MM.1S (cell line): ENCODE data around the gene TRDN.

Experiments
- DNase-seq: peaks from one replicate; pipeline ENCODE4 v3.0.0-alpha.2; 2015
- H2AFZ ChIP-seq: fragments of 300-600 bp; sonication (generic); 2 replicates; pipeline ENCODE4 v1.6.0; 2016; ENCODE audit warnings: antibody characterized with exemption, low read length
- H3F3A ChIP-seq: fragments of 300-600 bp; sonication (generic); 2 replicates; pipeline ENCODE4 v1.6.1; 2016; ENCODE audit warnings: mild to moderate bottlenecking, antibody characterized with exemption, low read length, moderate library complexity, mixed read lengths; ENCODE audit not compliant: insufficient read depth
- H3K27ac ChIP-seq: fragments of 300-600 bp; sonication (generic); 2 replicates; pipeline ENCODE4 v1.5.1; 2016; ENCODE audit warnings: mild to moderate bottlenecking, low read length
- H3K27me3 ChIP-seq: fragments of 300-600 bp; sonication (generic); replicated peaks from 2 replicates; pipeline ENCODE4 v1.6.0; 2016; ENCODE audit warnings: low read length; ENCODE audit not compliant: insufficient read depth
- H3K36me3 ChIP-seq: fragments of 300-600 bp; sonication (generic); replicated peaks from 2 replicates; pipeline ENCODE4 v1.6.1; 2016; ENCODE audit warnings: mild to moderate bottlenecking, low read length, mixed read lengths; ENCODE audit not compliant: insufficient read depth
- H3K4me1 ChIP-seq: fragments of 300-600 bp; sonication (generic); 2 replicates; pipeline ENCODE4 v1.6.1; 2016; ENCODE audit warnings: low read length, mixed read lengths
- H3K4me2 ChIP-seq: fragments of 300-600 bp; sonication (generic); 2 replicates; pipeline ENCODE4 v1.6.0; 2016; ENCODE audit warnings: low read depth, low read length
- H3K4me3 ChIP-seq: fragments of 300-600 bp; sonication (generic); 2 replicates; pipeline ENCODE4 v1.5.1; 2016; ENCODE audit warnings: low read length, mixed read lengths
- H3K79me2 ChIP-seq: fragments of 300-600 bp; sonication (generic); 2 replicates; pipeline ENCODE4 v1.6.1; 2016; ENCODE audit warnings: mixed run types, low read length, mixed read lengths
- H3K9ac ChIP-seq: fragments of 300-600 bp; sonication (generic); 2 replicates; pipeline ENCODE4 v1.6.1; 2016; ENCODE audit warnings: low read length, mixed read lengths
- H3K9me2 ChIP-seq: fragments of 300-600 bp; sonication (generic); replicated peaks from 2 replicates; pipeline ENCODE4 v1.6.1; 2016; ENCODE audit warnings: mild to moderate bottlenecking, low read length, mixed read lengths; ENCODE audit not compliant: insufficient read depth
- H3K9me3 ChIP-seq: fragments of 300-600 bp; sonication (generic); replicated peaks from 2 replicates; pipeline ENCODE4 v1.6.1; 2016; ENCODE audit warnings: mild to moderate bottlenecking, low read length, mixed read lengths; ENCODE audit not compliant: insufficient read depth
- H4K20me1 ChIP-seq: fragments of 300-600 bp; sonication (generic); 2 replicates; pipeline ENCODE4 v1.6.1; 2016; ENCODE audit warnings: mild to moderate bottlenecking, low read length, moderate library complexity, mixed read lengths; ENCODE audit not compliant: insufficient read depth
- EZH2 ChIP-seq: fragments of 300-600 bp; sonication (generic); optimal IDR thresholded peaks from 2 replicates; pipeline ENCODE3; 2017; ENCODE audit warnings: low read depth, mild to moderate bottlenecking, antibody characterized with exemption, low read length, mixed read lengths
- EZH2phosphoT487 ChIP-seq: fragments of 300-600 bp; sonication (generic); IDR thresholded peaks from 2 replicates; pipeline ENCODE4 v1.6.1; 2018; ENCODE audit warnings: antibody characterized with exemption, low read length
- TF ChIP-seq, protein P1 (sequence below): fragments of 300-600 bp; sonication (generic); IDR thresholded peaks from 2 replicates; pipeline ENCODE4 v1.5.1; 2016; ENCODE audit warnings: antibody characterized with exemption, low read length, mixed read lengths

The TRDN gene

GRCh38 chr6:123467392-123467791, 169.4 kb downstream of the TRDN start:
- Histone ChIP-seq H3K36me3 (no peaks in the 10 kb centered on the region), H3K27ac (no peak overlapping the region), H3K4me2 (no peak overlapping the region), H3K9me2 (no peaks in the 10 kb centered on the region), H3K4me1 (no peaks in the 10 kb centered on the region), H3K4me3 (no peak overlapping the region), H3K79me2 (no peaks in the 10 kb centered on the region), H3K9ac (no peak overlapping the region), H3K9me3 (no peaks in the 10 kb centered on the region), H3K27me3 (no peaks in the 10 kb centered on the region), H3F3A (no peaks in the 10 kb centered on the region), H2AFZ (no peak overlapping the region), H4K20me1 (no peaks in the 10 kb centered on the region)
- TF ChIP-seq EZH2phosphoT487 (no peak), EZH2 (no peak)
- TF ChIP-seq, protein P1, sequence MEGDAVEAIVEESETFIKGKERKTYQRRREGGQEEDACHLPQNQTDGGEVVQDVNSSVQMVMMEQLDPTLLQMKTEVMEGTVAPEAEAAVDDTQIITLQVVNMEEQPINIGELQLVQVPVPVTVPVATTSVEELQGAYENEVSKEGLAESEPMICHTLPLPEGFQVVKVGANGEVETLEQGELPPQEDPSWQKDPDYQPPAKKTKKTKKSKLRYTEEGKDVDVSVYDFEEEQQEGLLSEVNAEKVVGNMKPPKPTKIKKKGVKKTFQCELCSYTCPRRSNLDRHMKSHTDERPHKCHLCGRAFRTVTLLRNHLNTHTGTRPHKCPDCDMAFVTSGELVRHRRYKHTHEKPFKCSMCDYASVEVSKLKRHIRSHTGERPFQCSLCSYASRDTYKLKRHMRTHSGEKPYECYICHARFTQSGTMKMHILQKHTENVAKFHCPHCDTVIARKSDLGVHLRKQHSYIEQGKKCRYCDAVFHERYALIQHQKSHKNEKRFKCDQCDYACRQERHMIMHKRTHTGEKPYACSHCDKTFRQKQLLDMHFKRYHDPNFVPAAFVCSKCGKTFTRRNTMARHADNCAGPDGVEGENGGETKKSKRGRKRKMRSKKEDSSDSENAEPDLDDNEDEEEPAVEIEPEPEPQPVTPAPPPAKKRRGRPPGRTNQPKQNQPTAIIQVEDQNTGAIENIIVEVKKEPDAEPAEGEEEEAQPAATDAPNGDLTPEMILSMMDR, result no peak
- no peak for DNase-seq

- no peak overlapping the region for H3K4me2 ChIP-seq
- no peak overlapping the region for H3K4me3 ChIP-seq
- no peaks in the 10 kb centered on the region for H3K27me3 ChIP-seq
- no peaks in the 10 kb centered on the region for H3K79me2 ChIP-seq
- no peaks in the 10 kb centered on the region for H3K9me2 ChIP-seq
- DNase-seq, result no peak
- H3F3A ChIP-seq, result no peaks in the 10 kb centered on the region
- no peak overlapping the region for H3K27ac ChIP-seq
- no peaks in the 10 kb centered on the region for H3K36me3 ChIP-seq
- no peaks in the 10 kb centered on the region for H4K20me1 ChIP-seq
- no peak overlapping the region for H3K9ac ChIP-seq
- TF ChIP-seq, protein P1, result no peak
- no peak for TF ChIP-seq EZH2phosphoT487
- no peak for TF ChIP-seq EZH2
- no peak overlapping the region for H2AFZ ChIP-seq
- H3K9me3 ChIP-seq, result no peaks in the 10 kb centered on the region
- no peaks in the 10 kb centered on the region for H3K4me1 ChIP-seq
These were observed 174.6 kb downstream of the TRDN start for GRCh38 chr6:123462152-123462551.

DNA sequence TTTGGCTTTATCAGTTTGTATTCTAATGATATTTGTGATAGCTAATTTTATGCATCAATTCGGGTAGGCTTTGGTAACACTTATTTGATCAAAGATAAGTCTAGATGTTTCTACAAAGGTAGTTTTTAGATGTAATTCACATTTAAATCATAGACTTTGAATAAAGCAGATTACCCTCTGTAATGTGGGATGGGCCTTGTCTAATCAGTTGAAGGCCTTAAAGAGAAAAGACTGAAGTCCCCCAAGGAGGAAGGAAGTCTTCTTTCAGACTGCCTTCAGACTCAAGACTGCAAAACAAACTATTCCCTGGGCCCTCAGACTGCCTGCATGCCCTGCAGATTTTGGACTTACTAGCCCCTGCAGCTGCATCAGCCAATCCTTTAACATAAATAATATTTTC, 178.5 kb downstream of the TRDN start:
- Histone ChIP-seq H3K9me2 (no peaks in the 10 kb centered on the region), H3K9ac (no peak overlapping the region), H3K4me3 (no peak overlapping the region), H3K4me1 (no peaks in the 10 kb centered on the region), H3K79me2 (no peaks in the 10 kb centered on the region), H3K4me2 (no peak overlapping the region), H2AFZ (no peak overlapping the region), H3K27me3 (no peaks in the 10 kb centered on the region), H3F3A (no peaks in the 10 kb centered on the region), H3K36me3 (no peaks in the 10 kb centered on the region), H4K20me1 (no peaks in the 10 kb centered on the region), H3K9me3 (no peaks in the 10 kb centered on the region), H3K27ac (no peak overlapping the region)
- TF ChIP-seq EZH2phosphoT487 (no peak), EZH2 (no peak)
- TF ChIP-seq, protein P1, result no peak
- no peak for DNase-seq

- no peak overlapping the region for H3K27ac ChIP-seq
- no peaks in the 10 kb centered on the region for H3K36me3 ChIP-seq
- H3K9me3 ChIP-seq, result no peaks in the 10 kb centered on the region
- H3K9ac ChIP-seq, result no peak overlapping the region
- TF ChIP-seq EZH2, result no peak
- TF ChIP-seq EZH2phosphoT487, result no peak
- TF ChIP-seq, protein P1, result no peak
- no peaks in the 10 kb centered on the region for H3K4me1 ChIP-seq
- no peak overlapping the region for H3K4me2 ChIP-seq
- H3K27me3 ChIP-seq, result no peaks in the 10 kb centered on the region
- no peak overlapping the region for H3K4me3 ChIP-seq
- no peak overlapping the region for H2AFZ ChIP-seq
- H3K79me2 ChIP-seq, result no peaks in the 10 kb centered on the region
- no peak for DNase-seq
- no peaks in the 10 kb centered on the region for H4K20me1 ChIP-seq
- H3F3A ChIP-seq, result no peaks in the 10 kb centered on the region
- H3K9me2 ChIP-seq, result no peaks in the 10 kb centered on the region
These were observed 179.9 kb downstream of the TRDN start for GRCh38 chr6:123456836-123457235.
